GM18907 (cell line): ENCODE results near the gene ISLR2.
A peak's percentile ranks its signal among the peaks of the same experiment; 100 is the strongest.
"Not testable (repeated sequence)": the region's sequence is repeated elsewhere in the genome, so short reads cannot be mapped to it uniquely, and the experiment has no call there.

Experiments used
- ATAC-seq: cut with Tn5 transposase; IDR thresholded peaks from one replicate; pipeline ENCODE4 v1.9.1; 2021; ENCODE audit warnings: mild to moderate bottlenecking, moderate library complexity; ENCODE audit not compliant: unreplicated experiment

ISLR2 gene

DNA sequence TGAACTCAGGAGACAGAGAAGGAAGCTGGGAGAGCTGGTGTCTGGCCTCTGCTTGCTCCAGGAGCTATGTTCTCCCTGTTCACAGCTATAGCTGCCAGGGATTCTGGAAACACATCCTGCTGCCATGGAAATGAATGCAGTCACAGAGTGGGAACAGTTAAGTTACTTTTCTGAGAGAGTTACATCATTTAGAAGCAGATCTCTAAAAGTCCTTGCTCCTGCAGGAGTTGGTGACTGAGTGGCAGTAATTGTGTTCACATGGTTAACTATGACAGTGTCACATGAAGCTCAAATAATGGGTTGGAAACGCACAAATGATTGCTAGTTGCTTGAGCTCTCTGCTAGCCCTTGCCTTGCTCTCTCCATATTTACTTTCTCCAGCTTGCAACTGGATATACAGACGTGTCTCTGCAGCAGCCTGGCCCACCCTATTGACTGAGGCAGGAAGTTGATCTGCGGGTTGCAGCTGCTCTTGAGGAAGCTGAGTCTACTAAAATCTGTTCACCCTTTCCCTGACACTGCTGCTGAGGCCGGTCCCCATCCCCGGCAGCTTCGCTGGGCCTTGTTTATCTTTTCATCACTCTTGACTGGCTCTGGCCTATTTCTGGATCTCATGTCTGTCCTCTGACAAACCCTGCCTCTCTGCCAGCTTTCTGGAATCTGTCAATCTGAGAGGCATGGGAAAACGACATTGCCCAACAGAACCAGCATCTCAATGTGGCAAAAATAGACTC lies 26.5 kb downstream of the ISLR2 start:
- ATAC-seq: no peak

DNA sequence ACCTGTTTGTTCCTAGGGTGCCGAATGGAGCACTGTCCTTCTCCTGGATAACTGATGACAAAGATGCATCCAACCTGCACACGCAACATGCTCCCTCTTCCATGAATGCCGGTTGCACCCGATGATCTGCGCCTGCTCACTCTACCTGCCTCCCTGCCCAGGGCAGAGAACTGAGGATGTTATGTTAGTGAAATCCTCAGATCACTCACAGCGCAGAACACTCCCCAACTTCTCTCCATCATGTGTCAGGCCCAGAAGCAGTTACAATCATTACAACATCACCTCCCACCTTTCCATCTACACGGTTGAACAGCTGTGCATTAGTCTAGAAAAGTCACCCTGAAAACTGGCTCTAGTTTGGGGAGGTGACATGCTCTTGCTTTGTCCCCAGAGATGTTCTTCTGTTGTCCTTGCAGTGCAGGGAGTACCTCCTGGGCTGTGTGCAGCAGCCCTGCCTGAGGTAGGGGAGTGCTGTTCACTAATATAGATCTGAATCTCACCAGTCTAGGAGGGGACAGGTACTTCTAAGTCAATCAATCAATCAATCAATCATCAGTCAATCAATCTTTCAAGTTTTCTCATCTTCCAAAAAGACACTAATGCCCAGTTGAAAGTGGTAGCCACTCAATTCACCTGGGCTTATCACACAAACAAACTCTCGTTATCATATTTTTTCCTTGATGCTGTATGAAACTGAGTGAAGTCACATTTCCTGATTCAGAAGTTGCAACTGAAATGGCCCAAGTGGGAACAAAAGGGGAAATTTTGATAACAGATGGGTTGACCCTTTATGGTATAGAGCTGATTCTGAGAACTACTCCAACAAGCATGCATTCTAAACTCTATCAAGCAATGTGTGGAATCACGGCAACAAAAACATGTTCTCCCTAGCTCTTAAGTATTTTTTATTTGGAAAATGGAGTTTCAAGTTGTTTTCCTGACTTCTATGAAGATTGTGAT lies 27.8 kb downstream of the ISLR2 start:
- ATAC-seq: no peak

DNA sequence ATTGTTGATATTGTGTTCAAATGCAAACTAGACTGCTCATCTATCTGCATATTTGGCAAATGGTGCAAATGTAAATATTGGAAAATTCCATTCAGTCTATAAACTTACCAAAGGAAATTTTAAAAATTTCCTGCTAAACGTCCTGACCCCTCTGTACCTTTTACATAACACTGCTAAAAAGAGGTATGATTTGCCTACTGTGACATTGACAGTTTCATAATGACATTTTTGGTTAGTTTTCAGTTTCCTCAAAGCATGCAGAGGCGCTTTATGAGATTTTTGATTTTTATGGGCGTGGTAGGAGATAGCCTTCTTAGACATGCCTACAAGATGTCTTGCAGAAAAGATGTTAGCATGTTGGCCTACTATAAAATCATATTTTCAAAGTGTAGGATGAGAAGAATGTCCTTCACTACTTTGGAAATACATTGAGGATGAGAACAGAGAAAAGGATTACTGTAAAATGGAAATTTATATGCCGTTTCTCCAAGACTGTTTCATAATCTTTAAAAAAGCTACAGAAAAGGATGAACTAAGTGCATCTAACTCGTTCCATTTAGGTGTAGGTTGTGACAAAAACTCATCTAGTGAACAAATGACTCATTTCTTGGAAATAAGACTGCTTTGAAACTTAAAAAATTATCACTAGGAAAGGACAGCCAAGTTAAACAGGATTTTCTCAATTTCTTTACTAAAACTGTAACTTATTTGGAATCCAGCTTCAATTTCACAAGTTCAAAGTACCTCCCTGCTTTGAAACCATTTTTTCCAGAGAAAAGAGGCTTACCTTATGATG lies 28.7 kb downstream of the ISLR2 start:
- peak; percentile 67 for ATAC-seq

DNA sequence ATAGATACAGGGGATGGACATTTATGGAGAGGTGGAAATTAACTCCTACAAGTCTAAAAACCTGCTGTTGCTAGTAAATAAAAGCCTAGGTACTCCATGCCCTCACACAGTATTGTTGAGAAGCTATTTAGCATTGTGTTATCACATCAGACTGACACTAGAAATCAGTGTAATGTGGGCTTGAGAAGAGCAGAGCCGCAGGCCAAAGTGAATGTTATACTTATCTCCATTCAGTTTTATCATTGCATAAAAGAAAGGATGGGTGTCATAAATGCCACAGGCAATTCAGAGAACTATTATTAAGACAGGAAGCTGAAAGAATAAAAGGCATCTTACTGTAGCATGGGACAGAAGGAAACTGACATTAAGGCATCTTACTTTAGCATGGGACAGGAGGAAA lies 29.4 kb downstream of the ISLR2 start:
- ATAC-seq: no peak

DNA sequence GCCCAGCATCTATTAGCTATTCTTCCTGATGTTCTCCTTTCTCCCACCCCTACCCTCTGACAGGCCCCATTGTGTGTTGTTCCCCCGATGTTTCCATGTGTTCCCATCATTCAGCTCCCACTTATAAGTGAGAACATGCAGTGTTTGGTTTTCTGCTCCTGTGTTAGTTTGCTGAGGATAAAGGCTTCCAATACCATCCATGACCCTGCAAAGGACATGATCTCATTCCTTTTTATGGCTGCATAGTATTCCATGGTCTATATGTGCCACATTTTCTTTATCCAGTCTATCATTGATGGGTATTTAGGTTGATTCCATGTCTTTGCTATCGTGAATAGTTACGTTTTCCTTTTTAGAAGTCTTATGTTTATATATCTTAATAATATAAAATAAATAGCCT lies 30.0 kb downstream of the ISLR2 start:
- not testable (repeated sequence) for ATAC-seq

DNA sequence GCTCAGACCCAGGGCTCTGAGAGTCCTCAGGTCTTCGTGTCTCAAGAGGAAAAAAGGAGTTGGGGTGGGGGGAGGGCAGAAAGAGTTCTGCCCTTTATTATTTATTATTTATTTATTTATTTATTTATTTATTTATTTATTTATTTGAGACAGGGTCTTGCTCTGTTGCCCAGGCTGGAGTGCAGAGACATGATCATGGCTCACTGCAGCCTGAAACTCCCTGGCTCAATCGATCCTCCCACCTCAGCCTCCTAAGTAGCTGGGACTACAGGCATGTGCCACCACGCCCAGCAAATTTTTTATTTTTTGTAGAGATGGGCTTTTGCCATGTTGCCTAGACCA lies 31.8 kb downstream of the ISLR2 start:
- not testable (repeated sequence) for ATAC-seq

DNA sequence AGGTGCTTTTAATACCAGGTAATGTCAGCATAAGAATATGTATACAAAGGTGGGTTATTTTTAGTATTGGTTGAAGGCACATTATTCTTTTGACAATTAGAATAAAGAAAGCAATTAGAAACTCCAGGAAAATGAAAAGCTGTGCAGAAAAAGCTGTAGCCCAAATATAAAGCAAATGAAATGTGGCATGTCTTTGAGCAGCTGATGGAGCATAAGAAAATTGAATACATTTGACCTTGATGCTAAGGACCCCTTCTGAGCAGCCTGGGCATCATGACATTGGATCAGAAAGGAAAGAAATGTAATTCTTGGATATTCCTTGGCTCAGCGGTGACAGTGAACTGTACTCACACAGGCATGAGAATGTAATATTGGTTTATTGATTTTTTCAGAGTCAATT lies 35.1 kb downstream of the ISLR2 start:
- no peak for ATAC-seq

DNA sequence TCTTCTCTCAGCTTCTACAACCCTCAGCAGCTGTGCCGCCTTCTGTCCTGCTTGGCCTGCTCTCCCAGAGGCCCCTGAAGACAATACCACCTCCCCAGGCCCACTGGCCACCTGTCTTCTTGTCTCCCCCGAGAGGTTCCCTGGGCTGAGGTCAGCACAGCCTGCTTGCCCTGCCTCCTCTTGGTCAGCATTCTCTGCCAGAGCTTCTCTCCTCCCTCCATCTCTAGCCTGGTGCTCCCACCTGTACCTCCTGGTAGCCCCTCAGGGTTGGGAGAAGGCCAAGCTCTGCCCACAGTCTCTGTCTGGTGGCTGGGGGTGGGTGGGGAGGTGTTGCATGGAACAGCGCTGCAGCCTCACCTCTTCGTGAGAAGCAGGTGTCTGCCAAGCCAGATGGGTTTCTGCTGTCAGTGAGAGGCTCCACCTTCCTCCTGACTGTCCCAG lies 37.5 kb downstream of the ISLR2 start:
- no peak for ATAC-seq

DNA sequence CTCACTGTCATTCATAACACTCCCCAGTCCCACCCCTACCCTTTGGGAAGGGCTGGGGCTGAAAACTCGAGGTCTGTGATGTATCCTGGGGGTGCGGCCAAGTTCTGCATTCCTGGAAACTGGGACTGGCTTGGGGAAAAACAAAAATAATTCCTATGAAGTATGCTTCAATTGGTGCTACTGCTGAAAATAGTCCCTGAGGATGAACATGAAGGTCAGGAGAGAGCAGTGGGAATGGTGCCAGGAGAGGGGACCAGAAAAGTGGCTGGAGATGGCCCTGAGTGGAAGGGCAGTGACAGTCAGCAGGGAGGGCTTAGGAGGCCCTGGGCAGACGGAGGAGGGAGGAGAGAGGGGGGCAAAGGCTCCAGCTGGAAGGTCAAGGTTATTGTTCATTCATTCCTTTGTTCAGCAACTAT lies 38.3 kb downstream of the ISLR2 start:
- no peak for ATAC-seq

DNA sequence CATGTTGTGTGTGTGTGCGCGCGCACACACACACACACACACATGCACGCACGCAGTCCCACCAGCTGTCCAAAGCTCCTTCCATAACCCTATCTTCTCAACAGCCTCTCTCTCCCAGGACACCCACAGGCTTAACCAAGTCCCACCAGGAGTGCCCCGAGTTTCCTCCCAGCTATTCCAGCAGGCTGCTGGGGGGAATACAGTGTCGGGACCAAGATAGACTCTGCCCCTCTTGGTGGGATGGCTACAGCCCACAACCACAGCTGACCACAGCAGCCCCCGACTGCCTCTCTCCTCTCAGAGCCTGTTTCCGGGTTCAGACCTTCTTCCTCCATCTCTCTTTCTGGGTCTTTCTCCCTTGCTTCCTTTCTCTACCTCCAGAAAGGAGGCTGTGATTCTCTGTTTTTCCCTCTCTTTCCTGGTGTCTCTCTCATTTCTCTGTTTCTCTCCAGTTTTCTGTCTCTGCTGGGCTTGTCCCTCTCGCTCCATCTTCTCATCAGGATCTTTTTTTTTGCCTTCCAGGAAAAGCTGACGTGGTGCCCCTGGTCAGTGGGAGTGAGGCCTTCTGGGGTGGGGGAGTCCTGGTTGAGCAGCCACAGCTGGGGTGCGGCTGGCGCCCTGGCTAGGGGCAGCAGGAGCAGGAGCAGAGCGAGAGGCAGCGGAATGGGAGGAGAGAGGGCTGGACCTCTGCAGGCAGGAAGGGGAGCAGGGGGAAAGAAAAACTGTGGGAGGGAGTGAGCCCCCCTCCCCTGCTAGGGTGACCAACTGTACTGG lies 39.9 kb downstream of the ISLR2 start:
- ATAC-seq: no peak

DNA sequence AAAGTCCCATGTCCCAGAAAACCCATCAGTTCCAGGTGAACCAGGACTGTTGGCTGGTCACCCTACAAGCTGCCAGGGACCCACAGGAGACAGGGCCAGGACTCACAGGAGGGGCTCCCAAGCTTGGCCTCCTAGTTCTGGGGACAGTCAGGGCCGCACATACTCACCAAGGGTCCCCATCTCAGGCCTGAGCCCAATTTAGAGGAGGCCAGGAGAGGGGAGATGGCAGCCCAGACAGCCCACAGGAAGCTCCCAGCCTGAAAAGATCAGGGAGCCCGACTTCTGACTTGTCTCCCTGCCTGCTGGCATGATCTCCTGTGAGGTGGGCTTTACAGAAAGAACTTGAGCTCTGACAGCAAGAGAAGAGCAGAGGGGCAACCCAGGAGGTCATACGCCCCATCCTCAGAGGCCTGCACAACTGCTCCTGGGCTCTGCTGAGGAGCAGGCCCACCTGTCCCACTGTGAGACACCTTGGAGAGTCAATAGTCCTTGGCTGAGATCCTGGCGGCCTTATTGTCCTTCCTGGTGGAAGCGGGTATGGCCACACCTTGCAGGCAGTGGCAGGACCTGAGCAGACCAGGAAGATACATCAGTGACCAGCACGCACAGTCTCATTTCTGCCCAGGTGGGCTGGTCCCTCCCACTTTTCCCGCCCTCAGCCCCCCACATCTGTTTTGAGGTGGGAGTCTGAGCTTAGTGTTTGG lies 40.6 kb downstream of the ISLR2 start:
- no peak for ATAC-seq

DNA sequence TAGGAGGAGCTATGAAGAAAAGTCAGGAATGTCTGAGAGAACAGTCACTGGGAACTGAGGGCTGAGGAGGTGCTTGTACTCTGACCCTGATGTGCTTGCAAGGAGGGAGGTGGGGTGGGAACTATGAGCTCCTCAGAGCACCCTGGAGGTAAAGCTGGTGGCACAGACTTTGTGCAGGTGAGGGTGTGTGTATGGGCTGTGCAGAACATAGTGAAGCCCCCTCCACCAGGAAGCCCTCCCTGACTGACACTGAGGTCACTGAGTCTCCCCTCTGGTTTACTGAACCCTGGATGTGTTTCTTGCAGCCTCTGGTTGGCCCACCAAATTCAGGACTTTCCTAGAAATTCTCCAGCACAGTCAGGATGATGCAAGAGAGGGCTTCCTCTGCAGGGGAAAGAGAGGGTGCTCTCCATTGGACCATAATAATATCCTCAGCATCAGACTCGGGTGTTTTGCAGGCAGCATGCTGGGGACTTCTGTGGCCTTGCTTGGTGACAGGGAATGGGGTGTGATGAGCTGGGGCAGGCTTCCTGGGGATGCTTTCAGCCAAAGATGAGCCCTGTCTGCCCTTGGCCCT lies 41.7 kb downstream of the ISLR2 start:
- no peak for ATAC-seq

DNA sequence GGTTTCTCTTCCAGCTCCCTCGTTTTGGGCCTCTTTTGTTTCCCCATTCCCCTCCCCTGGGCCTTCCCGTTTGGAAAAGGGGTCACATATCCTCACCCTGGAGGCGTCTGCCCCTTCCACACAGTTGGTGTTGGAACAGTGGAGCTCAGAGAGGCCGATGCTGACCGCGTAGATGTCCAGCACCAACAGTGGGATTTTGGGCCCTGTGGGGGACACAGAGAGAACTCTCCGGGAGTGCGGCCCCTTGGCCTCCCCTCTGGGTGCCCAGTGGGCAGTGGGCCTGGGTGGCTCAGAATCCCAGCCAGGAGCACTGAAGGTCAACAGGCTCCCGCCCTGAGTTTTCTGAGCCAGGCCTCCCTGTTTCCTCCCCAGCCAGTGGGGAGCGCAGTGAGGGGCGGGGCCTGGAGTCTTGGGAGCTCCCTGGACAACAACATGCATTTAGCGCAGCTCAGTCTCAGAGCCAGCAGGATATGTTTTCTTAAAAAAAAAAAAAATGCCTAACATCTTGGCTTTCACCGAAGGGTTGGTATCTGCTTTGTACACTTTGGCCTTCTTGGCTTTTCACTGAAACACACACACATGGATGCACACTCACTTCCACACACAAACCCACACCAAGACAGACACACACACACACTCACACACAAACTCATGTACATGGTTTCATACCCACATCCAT lies 42.5 kb downstream of the ISLR2 start:
- no peak for ATAC-seq

DNA sequence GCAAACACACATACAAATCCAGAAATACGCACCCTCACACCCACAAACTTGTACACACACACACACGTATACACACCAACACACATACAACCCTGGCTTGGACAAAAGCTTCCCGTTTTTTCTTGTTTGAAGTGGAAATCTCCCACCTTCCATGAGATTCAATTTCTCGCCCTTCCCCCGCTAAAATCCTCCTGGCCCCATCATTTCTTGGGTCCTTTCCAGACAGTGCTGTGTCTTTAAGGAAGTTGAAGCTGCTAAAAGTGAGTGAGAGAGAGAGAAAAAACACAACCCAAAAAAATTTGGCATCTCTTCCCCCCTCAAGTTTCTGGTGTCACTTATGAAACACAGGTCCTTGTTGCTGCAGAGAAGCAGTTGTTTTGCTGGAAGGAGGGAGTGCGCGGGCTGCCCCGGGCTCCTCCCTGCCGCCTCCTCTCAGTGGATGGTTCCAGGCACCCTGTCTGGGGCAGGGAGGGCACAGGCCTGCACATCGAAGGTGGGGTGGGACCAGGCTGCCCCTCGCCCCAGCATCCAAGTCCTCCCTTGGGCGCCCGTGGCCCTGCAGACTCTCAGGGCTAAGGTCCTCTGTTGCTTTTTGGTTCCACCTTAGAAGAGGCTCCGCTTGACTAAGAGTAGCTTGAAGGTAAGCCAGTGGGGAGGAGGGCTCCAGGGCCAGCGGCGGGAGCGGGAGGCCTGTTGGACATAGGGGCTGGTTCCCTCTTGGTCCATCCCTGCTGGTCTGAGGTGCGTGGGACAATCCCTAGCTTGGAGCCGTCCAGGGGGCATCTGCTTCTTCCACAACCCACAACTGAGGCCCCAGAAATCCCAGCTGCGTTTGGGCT lies 43.2 kb downstream of the ISLR2 start, which contains the start of gene ISLR:
Gene ISLR (plus strand): TSS at position 331 of the 839 bp plus-strand sequence. CDS start 1,149 bp downstream, outside the sequence.
- no peak for ATAC-seq

DNA sequence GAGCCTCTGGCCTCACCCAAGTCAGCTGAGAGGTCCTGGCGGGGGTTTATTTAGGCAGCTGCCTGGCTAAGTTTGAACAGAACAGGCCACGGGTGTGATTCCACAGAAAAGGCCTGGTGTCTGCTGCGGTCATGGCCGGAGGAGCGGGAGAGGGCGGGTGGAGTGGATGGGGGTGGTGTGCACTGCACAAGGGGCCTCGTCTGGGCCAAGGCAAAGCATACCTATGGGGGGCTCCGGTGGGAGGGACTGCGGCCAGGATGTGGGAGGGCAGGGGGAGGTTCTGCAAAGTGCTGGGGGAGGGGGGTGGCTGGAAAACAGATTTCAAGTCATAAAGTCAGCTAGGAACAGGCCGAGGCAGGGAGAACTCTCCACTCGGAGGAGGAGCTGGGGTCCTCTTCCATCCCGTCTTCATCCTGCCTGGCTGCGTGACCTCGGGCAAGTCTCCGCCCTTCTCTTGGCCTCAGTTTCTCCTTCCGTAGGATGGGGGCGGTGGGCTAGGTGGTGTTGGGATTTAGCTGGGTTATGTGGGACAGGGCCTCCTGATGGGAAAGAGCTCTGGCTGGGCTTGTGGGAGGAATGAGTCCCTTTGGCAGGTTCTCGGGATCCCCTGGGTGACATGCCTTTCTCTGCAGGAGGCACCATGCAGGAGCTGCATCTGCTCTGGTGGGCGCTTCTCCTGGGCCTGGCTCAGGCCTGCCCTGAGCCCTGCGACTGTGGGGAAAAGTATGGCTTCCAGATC lies 44.0 kb downstream of the ISLR2 start:
- no peak for ATAC-seq

DNA sequence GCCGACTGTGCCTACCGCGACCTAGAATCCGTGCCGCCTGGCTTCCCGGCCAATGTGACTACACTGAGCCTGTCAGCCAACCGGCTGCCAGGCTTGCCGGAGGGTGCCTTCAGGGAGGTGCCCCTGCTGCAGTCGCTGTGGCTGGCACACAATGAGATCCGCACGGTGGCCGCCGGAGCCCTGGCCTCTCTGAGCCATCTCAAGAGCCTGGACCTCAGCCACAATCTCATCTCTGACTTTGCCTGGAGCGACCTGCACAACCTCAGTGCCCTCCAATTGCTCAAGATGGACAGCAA lies 44.5 kb downstream of the ISLR2 start:
- ATAC-seq: no peak
